ENCODE data around the gene NDST1.

Gene NDST1

DNA sequence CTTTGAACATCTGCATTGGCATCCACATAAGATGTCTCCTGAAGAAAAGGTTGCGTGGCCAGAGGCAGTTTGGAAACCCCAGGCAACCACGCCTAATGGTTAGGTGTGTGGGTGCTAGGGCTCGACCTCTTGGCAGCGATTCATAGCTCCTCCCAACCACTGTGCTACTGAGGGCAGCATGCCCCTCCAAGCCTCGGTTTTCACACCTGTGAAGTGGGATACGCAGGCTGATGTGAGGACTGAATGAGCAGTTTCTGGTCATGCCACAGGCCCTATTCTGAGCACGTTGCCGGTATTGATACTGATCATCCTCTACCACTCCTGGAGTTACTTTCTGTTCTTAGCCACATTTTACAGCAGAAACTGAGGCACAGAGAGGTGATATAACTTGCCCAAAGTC lies 19.1 kb downstream of the NDST1 start:
- TF ChIP-seq, protein P1, sequence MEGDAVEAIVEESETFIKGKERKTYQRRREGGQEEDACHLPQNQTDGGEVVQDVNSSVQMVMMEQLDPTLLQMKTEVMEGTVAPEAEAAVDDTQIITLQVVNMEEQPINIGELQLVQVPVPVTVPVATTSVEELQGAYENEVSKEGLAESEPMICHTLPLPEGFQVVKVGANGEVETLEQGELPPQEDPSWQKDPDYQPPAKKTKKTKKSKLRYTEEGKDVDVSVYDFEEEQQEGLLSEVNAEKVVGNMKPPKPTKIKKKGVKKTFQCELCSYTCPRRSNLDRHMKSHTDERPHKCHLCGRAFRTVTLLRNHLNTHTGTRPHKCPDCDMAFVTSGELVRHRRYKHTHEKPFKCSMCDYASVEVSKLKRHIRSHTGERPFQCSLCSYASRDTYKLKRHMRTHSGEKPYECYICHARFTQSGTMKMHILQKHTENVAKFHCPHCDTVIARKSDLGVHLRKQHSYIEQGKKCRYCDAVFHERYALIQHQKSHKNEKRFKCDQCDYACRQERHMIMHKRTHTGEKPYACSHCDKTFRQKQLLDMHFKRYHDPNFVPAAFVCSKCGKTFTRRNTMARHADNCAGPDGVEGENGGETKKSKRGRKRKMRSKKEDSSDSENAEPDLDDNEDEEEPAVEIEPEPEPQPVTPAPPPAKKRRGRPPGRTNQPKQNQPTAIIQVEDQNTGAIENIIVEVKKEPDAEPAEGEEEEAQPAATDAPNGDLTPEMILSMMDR (IDR thresholded peaks at IDR 0.05; ENCODE audit: extremely low read depth, insufficient read depth, missing control alignments) = no peak
- in situ Hi-C loops (cut with MboI; ENCODE audit: low pct_unique_long_range_greater_than_20kb, low sequenced_read_pairs, unreplicated experiment) = no loop called here
- no peak for DNase-seq (ENCODE audit: low spot score)

DNA sequence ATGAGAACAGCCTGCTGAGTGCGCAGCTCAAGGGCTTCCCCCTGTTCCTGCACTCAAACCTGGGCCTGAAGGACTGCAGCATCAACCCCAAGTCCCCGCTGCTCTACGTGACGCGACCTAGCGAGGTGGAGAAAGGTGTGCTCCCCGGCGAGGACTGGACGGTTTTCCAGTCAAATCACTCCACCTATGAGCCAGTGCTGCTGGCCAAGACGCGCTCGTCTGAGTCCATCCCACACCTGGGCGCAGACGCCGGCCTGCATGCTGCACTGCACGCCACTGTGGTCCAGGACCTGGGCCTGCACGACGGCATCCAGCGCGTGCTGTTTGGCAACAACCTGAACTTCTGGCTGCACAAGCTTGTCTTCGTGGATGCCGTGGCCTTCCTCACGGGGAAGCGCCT lies 19.9 kb downstream of the NDST1 start:
- in situ Hi-C loops (cut with MboI; ENCODE audit: low pct_unique_long_range_greater_than_20kb, low sequenced_read_pairs, unreplicated experiment) = no loop called here
- DNase-seq (ENCODE audit: low spot score) = no peak
- TF ChIP-seq, protein P1 (IDR thresholded peaks at IDR 0.05; ENCODE audit: extremely low read depth, insufficient read depth, missing control alignments) = no peak

DNA sequence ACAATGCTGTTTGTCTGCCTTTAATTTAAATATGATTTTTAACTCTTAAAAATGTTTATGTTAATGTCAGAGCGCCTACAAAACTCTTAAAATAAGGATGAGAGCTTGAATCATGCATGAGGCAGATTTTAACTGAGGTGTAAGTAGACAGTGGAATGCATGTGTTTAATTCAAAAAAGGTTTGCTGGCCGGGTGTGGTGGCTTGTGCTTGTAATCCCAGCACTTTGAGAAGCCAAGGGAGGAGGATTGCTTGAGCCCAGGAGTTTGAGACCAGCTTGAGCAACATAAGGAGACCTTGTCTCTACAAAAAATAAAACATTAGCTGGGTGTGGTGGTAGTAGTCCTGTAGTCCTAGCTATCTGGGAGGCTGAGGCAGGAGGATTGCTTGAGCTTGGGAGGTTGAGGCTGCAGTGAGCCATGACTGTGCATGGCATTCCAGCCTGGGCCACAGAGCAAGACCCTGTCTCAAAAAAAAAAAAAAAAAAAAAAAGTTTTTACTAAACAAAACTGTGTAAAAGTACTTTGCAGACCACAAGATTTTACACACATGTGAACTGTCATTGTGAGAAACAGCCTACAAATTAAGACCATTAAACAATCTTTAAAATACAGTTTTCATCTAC lies 21.1 kb downstream of the NDST1 start:
- TF ChIP-seq, protein P1 (IDR thresholded peaks at IDR 0.05; ENCODE audit: extremely low read depth, insufficient read depth, missing control alignments) = no peak
- in situ Hi-C loops (cut with MboI; ENCODE audit: low pct_unique_long_range_greater_than_20kb, low sequenced_read_pairs, unreplicated experiment) = no loop called here
- no peak for DNase-seq (ENCODE audit: low spot score)

DNA sequence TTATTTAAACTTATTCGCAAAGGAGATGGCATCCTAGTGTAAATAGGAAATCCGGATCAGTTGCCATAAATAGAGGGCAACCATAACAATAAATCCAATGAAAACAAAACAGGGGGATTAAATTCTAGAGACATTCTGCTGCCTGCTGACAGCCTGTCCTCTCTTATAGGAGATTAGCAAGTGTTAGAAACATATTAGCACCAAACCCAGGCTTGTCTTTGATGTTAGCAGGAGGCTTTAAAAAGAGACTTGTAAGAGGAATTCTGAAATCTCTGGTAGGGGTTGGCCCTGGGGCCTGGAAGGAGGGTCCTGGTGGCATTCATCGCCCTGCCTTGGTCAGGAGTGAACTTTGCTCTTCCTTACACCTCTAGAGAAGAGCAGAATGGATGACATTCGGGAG lies 21.6 kb downstream of the NDST1 start:
- TF ChIP-seq, protein P1 (IDR thresholded peaks at IDR 0.05; ENCODE audit: extremely low read depth, insufficient read depth, missing control alignments) = no peak
- no peak for DNase-seq (ENCODE audit: low spot score)
- in situ Hi-C loops (cut with MboI; ENCODE audit: low pct_unique_long_range_greater_than_20kb, low sequenced_read_pairs, unreplicated experiment) = no loop called here

DNA sequence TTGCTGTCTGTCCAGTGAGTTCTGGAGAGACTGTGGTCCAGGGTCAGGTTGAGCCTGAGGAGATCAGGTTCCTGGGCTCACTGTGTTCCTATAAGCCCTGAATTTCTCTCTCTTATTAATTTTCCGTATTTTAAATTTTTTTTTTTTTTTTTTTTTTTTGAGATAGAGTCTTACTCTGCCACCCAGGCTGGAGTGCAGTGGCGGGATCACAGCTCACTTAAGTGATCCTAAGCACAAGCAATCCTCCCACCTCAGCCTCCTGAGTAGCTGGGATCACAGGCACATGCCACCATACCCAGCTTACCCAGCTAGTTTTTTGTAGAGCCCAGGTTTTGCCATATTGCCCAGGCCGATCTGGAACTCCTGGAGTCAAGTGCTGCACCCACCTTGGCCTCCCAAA lies 22.5 kb downstream of the NDST1 start:
- TF ChIP-seq, protein P1 (IDR thresholded peaks at IDR 0.05; ENCODE audit: extremely low read depth, insufficient read depth, missing control alignments) = no peak
- in situ Hi-C loops (cut with MboI; ENCODE audit: low pct_unique_long_range_greater_than_20kb, low sequenced_read_pairs, unreplicated experiment) = no loop called here
- DNase-seq (ENCODE audit: low spot score) = no peak

DNA sequence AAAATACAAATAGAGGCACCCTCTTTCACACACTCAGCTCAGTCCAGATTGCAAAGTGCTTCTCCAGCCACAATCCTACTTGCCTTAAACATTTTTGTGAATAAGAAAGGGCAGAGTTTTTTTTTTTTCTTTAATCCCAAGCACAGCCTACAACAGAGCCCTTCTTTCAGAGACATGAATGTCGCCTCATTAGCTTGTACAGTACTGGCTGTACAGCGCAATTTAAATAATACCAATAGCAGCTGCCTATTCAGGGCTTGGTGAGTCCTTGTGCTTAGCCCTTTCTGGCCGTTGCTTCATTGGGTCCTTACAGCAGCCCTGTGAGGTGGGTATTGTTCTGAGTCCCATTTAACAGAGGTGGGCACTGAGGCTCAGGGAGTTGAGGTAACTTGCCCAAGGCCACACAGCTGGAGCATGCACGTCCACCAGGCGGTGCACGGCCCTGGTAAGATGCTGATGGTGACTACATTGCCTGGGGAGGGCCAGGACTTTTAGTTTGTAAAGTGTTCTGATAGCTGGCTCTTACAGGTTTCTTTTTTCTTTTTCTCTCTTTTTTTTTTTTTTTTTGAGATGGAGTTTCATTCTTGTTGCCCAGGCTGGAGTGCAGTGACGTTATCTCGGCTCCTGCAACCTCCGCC lies 23.1 kb downstream of the NDST1 start:
- in situ Hi-C loops (cut with MboI; ENCODE audit: low pct_unique_long_range_greater_than_20kb, low sequenced_read_pairs, unreplicated experiment) = no loop called here
- no peak for DNase-seq (ENCODE audit: low spot score)
- TF ChIP-seq, protein P1 (IDR thresholded peaks at IDR 0.05; ENCODE audit: extremely low read depth, insufficient read depth, missing control alignments) = no peak

Data from GM13977 (cell line).